HCT116 (cell line): Measurements from ENCODE around the gene HACE1. TPM values are rescaled to one million over a fixed set of nuclear protein-coding genes. Genes with fewer than 3 reads are reported as not detected.

ENCODE experiments used
- ATAC-seq: fragments of 200-7000 bp; cut with Tn5 transposase; 2 replicates; pipeline ENCODE4 v1.9.1; 2020; ENCODE audit warnings: mild to moderate bottlenecking, moderate library complexity
- BruUV-seq: library from RNA; stranded (reverse); fragments of 400-500 nt; replicated peaks from 2 replicates; lab custom pipeline; 2021; lab: Mats Ljungman, UMichigan
- CTCF ChIA-PET: fragments of 300-600 bp; sonication (Branson Sonifier 250); formaldehyde crosslinking; loops from one replicate; lab custom pipeline; 2021; ENCODE audit warnings: antibody characterized with exemption; lab: Charles Lee
- POLR2A ChIA-PET: fragments of 300-600, 350-600 bp; sonication (Branson Sonifier 250); formaldehyde crosslinking; loops from one replicate; lab custom pipeline; 2021; ENCODE audit warnings: antibody characterized with exemption; lab: Charles Lee
- RAD21 ChIA-PET, 2 experiments: fragments of 300-600 bp; sonication (Branson Sonifier 250); formaldehyde crosslinking; loops; one replicate each; lab custom pipeline; 2023; ENCODE audit warnings: low total read pairs in 2 of 2; ENCODE audit not compliant: uncharacterized antibody in 2 of 2, unreplicated experiment in 2 of 2, low non-redundant PET in 1 of 2; lab: Charles Lee
- DNase-seq: peaks from one replicate; pipeline ENCODE4 v3.0.0-alpha.2; 2010; ENCODE audit warnings: low read depth, low spot score
- H2AFZ ChIP-seq: fragments of 200-600 bp; shearing (Covaris generic), sonication (generic); 2 replicates; pipeline ENCODE4 v1.6.1; 2017; ENCODE audit warnings: low read depth, mixed run types, mixed read lengths, antibody characterized with exemption, low read length; ENCODE audit not compliant: poor library complexity, severe bottlenecking
- H3K27ac ChIP-seq: 2 replicates; pipeline ENCODE4 v1.5.1; 2012; ENCODE audit warnings: low read depth, low read length
- H3K27me3 ChIP-seq: fragments of 200-600 bp; sonication (generic); 2 replicates; pipeline ENCODE4 v1.6.1; 2016; ENCODE audit warnings: mixed run types, low read length, mixed read lengths; ENCODE audit not compliant: insufficient read depth
- H3K36me3 ChIP-seq, 2 experiments: fragments of 200-500 bp in 1 of 2; fragments of 200-600 bp in 1 of 2; sonication (Bioruptor generic) in 1 of 2; sonication (generic) in 1 of 2; 2 replicates each; pipeline versions ENCODE4 v1.5.1 to v1.6.1; 2014 to 2016; ENCODE audit warnings: low read length in 2 of 2, inconsistent platforms in 1 of 2, mixed read lengths in 1 of 2, mixed run types in 1 of 2; ENCODE audit not compliant: insufficient read depth in 2 of 2, control insufficient read depth in 1 of 2
- H3K4me1 ChIP-seq, 2 experiments: fragments of 200-600 bp in 1 of 2; sonication (generic) in 1 of 2; 2 replicates each; pipeline versions ENCODE4 v1.5.1 to v1.6.1; 2012 to 2017; ENCODE audit warnings: low read length in 2 of 2, inconsistent platforms in 1 of 2, mild to moderate bottlenecking in 1 of 2, mixed read lengths in 1 of 2, mixed run types in 1 of 2, moderate library complexity in 1 of 2; ENCODE audit not compliant: insufficient read depth in 2 of 2, control insufficient read depth in 1 of 2
- H3K4me2 ChIP-seq: fragments of 200-600 bp; sonication (generic); 2 replicates; pipeline ENCODE4 v1.6.1; 2017; ENCODE audit warnings: mixed run types, low read length, mixed read lengths
- H3K4me3 ChIP-seq, 2 experiments: fragments of 200-600 bp in 1 of 2; sonication (generic) in 1 of 2; replicated peaks in 1 of 2; 2 replicates each; pipeline ENCODE4 v1.5.1; 2011 to 2016; ENCODE audit warnings: low read length in 2 of 2, control low read depth in 1 of 2, low read depth in 1 of 2, mild to moderate bottlenecking in 1 of 2, mixed read lengths in 1 of 2, mixed run types in 1 of 2
- H3K79me2 ChIP-seq: fragments of 200-600 bp; sonication (generic); 2 replicates; pipeline ENCODE4 v1.6.1; 2017; ENCODE audit warnings: mild to moderate bottlenecking, mixed run types, low read length, moderate library complexity, mixed read lengths; ENCODE audit not compliant: insufficient read depth
- H3K9ac ChIP-seq: fragments of 200-600 bp; sonication (generic); 2 replicates; pipeline ENCODE4 v1.6.1; 2016; ENCODE audit warnings: low read length, mixed read lengths
- H3K9me2 ChIP-seq: fragments of 200-600 bp; sonication (generic), shearing (Covaris generic); 2 replicates; pipeline ENCODE4 v1.6.1; 2017; ENCODE audit warnings: mixed run types, mild to moderate bottlenecking, moderate library complexity; ENCODE audit not compliant: insufficient read depth
- H3K9me3 ChIP-seq, 2 experiments: fragments of 200-500 bp in 1 of 2; fragments of 200-600 bp in 1 of 2; sonication (Bioruptor generic) in 1 of 2; sonication (generic) in 1 of 2; 2 replicates each; pipeline ENCODE4 v1.6.1; 2014 to 2017; ENCODE audit warnings: low read length in 2 of 2, mixed read lengths in 2 of 2, inconsistent platforms in 1 of 2, low read depth in 1 of 2, mild to moderate bottlenecking in 1 of 2, mixed run types in 1 of 2, moderate library complexity in 1 of 2; ENCODE audit not compliant: control insufficient read depth in 1 of 2, insufficient read depth in 1 of 2
- H4K20me1 ChIP-seq: fragments of 200-600 bp; sonication (generic), shearing (Covaris generic); 2 replicates; pipeline ENCODE4 v1.6.1; 2017; ENCODE audit warnings: mixed run types, mild to moderate bottlenecking, moderate library complexity; ENCODE audit not compliant: insufficient read depth
- ATF3 ChIP-seq: IDR thresholded peaks from 2 replicates; pipeline ENCODE4 v1.6.1; 2012
- CTCF ChIP-seq, 3 experiments: fragments of 200-600 bp in 1 of 3; sonication (generic) in 1 of 3; IDR thresholded peaks in 2 of 3; conservative IDR thresholded peaks in 1 of 3; 2 replicates each; pipeline ENCODE4 v1.5.1; 2012 to 2017; ENCODE audit warnings: low read depth in 2 of 3, low read length in 2 of 3, antibody characterized with exemption in 1 of 3, borderline replicate concordance in 1 of 3, control low read depth in 1 of 3, mild to moderate bottlenecking in 1 of 3, mixed read lengths in 1 of 3, mixed run types in 1 of 3, moderate library complexity in 1 of 3; ENCODE audit not compliant: insufficient read depth in 1 of 3
- RAD21 ChIP-seq: IDR thresholded peaks from 2 replicates; pipeline ENCODE4 v1.6.1; 2012; ENCODE audit warnings: low read depth, mild to moderate bottlenecking
- SIN3A ChIP-seq: IDR thresholded peaks from 2 replicates; pipeline ENCODE4 v1.6.1; 2012; ENCODE audit warnings: low read depth
- YY1 ChIP-seq: IDR thresholded peaks from 2 replicates; pipeline ENCODE4 v1.6.1; 2011; ENCODE audit warnings: low read length, low read depth, moderate library complexity, mild to moderate bottlenecking; ENCODE audit not compliant: insufficient replicate concordance; ENCODE audit errors: extremely low read depth
- ZBTB33 ChIP-seq: IDR thresholded peaks from 2 replicates; pipeline ENCODE4 v1.6.1; 2011; ENCODE audit warnings: mild to moderate bottlenecking, low read length, moderate library complexity; ENCODE audit not compliant: insufficient replicate concordance; ENCODE audit errors: extremely low read depth
- ZFX ChIP-seq: fragments of 450-650 bp; IDR thresholded peaks from 2 replicates; pipeline ENCODE4 v1.6.1; 2017
- intact Hi-C: fragments of 100-400 bp; cut with micrococcal nuclease; formaldehyde crosslinking; loops from 2 replicates; pipeline ENCODE4 v1.10.0; 2022
- total RNA-seq: library from RNA; stranded (reverse); gene quantifications from one replicate; pipeline ENCODE4 v1.2.1, GENCODE V29; 2021; ENCODE audit not compliant: unreplicated experiment

The HACE1 gene
- total RNA-seq, 1 experiment from 2014 or later, result 10.9 TPM

GRCh38 chr6:104896914-104897313 is 37.2 kb upstream of the HACE1 start:
- Histone ChIP-seq H3K4me1 (peaks cover 0 to 13% of the 10 kb centered on the region in 2 experiments; a peak in 2 of 4 replicates), H3K27ac (no peak overlapping the region), H3K9me2 (no peaks in the 10 kb centered on the region; the same call in 1 of the 2 replicates), H3K4me3 (no peak overlapping the region), H3K36me3 (no peaks in the 10 kb centered on the region), H3K9ac (no peak overlapping the region), H2AFZ (peak overlapping the region; percentile 3), H3K4me2 (no peak overlapping the region), H3K27me3 (no peaks in the 10 kb centered on the region), H4K20me1 (no peaks in the 10 kb centered on the region), H3K79me2 (no peaks in the 10 kb centered on the region), H3K9me3 (no peaks in the 10 kb centered on the region)
- no peak for TF ChIP-seq YY1
- peak; percentile 35; the same call in 1 of the 2 replicates for TF ChIP-seq RAD21
- no peak for TF ChIP-seq ZBTB33
- TF ChIP-seq CTCF (IDR thresholded peaks at IDR 0.05 in 2 of 3, conservative IDR thresholded peaks at IDR 0.05 in 1 of 3; ENCODE audit: borderline replicate concordance in 1 of 3, insufficient read depth in 1 of 3, low read depth in 2 of 3, low read length in 2 of 3), result peak; percentile 17 to 39 (median 36); a peak in 5 of 6 replicates
- TF ChIP-seq ATF3, result no peak
- no peak for TF ChIP-seq ZFX
- no peak for TF ChIP-seq SIN3A
- no TSS peak for BruUV-seq
- DNase-seq (no peak), ATAC-seq (peak; percentile 66)
- intact Hi-C loops, result loop anchor here (2.0 kb wide), 1 partner anchor 182 kb away; no protein-coding TSS in a partner anchor
- CTCF ChIA-PET, result interaction anchor here (1.7 kb wide), 1 partner anchor 180 kb away, joined by 10 read pairs; no protein-coding TSS in a partner anchor
- POLR2A ChIA-PET, result no interaction called here
- RAD21 ChIA-PET, result interaction anchor here in 1 of 2 experiments (0.7 kb wide), 1 partner anchor 83 kb away, joined by 3 read pairs; no protein-coding TSS in a partner anchor
